PC-9 (cell line): ENCODE measurements around the gene MBP.

Source experiments
- EZH2 ChIP-seq: fragments of 200-600 bp; sonication (generic); IDR thresholded peaks from 2 replicates; pipeline ENCODE4 v1.8.0; 2017; ENCODE audit warnings: antibody characterized with exemption, low read depth
- TF ChIP-seq, protein P1 (sequence below): fragments of 200-600 bp; sonication (generic); conservative IDR thresholded peaks from 2 replicates; pipeline ENCODE4 v1.6.1; 2017; ENCODE audit warnings: mixed run types, antibody characterized with exemption, mild to moderate bottlenecking, moderate library complexity

GRCh38 chr18:77114152-77114414 is 18.5 kb downstream of the MBP start:
- TF ChIP-seq, protein P1, sequence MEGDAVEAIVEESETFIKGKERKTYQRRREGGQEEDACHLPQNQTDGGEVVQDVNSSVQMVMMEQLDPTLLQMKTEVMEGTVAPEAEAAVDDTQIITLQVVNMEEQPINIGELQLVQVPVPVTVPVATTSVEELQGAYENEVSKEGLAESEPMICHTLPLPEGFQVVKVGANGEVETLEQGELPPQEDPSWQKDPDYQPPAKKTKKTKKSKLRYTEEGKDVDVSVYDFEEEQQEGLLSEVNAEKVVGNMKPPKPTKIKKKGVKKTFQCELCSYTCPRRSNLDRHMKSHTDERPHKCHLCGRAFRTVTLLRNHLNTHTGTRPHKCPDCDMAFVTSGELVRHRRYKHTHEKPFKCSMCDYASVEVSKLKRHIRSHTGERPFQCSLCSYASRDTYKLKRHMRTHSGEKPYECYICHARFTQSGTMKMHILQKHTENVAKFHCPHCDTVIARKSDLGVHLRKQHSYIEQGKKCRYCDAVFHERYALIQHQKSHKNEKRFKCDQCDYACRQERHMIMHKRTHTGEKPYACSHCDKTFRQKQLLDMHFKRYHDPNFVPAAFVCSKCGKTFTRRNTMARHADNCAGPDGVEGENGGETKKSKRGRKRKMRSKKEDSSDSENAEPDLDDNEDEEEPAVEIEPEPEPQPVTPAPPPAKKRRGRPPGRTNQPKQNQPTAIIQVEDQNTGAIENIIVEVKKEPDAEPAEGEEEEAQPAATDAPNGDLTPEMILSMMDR, result no peak
- no peak for TF ChIP-seq EZH2
